Activated CD8-positive, alpha-beta memory T cell treated with anti-CD3 and anti-CD28 coated beads, Interleukin-2, amount 50 U/mL, for 48 hours (primary cell): ENCODE measurements around the gene MRPS2.

ENCODE experiments used
- DNase-seq: peaks from one replicate; pipeline ENCODE4 v3.0.0-alpha.2; 2020

Gene MRPS2

DNA sequence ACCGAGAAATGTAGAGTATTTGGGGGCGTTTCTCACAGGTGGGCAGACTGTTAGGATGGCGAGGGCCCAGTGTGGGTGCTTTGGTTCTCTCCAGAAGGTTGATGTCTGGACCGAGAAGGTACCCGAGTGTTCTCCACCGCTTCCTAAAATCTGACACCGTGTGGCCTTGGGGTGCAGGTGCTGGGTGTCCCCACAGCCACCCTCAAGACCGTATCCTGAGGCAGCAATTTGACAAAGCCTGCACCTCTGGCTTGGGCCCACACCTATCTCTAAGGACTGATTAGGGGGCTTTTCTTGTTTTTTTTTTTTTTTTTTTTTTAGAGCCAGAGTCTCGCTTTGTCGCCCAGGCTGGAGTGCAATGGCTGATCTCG is 19.6 kb upstream of the MRPS2 start:
- no peak for DNase-seq

DNA sequence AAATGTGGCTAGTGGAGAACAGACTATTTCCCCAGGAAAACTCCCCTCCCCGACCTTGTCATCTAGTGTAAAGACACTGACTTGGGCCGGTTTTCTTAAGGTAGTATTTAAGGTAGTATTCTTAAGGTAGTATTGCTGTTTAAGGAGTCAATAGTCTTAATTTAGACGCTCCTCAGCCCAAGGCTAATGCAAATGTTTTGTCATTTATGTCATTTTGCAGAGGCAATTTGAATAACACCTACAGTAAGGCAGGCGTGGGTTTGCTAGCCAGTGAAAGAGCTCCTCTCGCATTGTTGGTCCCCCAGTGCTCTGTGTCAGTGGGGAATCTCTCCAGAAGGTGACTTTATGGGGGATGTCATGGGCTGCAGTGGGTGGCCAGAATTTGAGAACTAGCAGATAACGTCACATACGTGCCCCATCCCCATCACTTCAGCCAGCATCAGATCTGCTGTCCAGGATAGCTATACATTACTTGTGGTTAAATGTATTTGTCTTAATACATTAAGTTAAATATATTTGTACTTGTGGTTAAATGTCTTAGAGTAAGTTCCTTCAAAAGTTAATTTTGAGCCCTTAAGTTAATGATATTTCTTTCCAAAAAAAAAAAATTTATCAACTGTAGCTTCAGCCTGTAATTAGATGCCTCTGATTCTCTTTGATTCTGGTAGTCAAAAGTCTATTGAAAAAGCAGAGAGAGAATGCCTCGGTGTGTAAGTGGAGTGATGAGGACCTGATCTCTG is 18.3 kb upstream of the MRPS2 start:
- DNase-seq, result no peak

DNA sequence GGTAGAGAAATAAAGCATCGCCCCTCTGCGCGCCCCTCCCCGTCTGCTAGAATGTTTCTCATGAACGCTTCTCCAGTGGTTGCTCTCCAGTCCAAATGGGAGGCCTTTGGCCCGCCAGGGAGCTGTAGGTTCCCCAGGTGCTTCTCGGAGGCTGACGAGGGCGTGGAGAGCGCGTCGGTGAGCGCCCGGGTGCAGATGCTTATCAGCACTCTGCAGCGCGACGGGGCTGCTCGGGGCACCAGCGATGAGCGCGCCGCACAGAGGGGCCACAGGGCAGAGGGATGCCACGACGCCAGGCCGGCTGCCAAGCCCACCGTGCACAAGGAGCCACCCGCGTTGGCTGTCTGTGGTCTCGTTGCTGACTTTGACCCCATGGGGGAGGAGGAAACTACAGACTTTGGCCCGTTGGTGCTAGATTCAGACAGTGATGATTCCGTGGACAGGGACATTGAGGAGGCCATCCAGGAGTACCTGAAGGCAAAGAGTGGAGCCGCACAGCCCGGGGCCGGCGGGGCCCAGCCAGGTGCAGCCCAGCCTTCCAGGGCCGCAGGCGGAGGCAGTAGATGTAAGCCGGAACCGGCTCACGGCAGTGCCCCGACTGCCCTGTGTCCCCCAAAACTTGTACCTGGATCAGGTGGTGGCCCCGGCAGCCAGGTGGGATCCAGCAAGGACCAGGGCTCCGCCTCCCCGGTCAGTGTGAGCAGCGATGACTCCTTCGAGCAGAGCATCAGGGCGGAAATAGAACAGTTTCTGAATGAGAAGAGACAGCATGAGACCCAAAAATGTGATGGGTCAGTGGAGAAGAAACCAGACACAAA is 15.8 kb upstream of the MRPS2 start:
- DNase-seq, result no peak

DNA sequence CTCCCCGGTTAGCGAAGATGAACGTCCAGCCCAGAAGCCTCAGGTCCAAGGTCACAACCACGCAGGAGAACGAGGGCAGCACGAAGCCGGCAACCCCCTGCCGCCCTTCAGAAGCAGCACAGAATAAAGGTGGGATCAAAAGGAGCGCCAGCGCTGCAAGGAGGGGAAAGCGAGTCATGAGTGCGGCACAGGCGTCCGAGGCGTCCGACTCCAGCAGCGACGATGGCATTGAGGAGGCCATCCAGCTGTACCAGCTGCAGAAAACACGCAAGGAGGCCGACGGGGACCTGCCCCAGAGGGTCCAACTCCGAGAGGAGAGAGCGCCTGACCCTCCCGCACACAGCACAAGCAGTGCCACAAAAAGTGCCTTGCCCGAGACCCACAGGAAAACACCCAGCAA is 15.1 kb upstream of the MRPS2 start:
- DNase-seq, result no peak

DNA sequence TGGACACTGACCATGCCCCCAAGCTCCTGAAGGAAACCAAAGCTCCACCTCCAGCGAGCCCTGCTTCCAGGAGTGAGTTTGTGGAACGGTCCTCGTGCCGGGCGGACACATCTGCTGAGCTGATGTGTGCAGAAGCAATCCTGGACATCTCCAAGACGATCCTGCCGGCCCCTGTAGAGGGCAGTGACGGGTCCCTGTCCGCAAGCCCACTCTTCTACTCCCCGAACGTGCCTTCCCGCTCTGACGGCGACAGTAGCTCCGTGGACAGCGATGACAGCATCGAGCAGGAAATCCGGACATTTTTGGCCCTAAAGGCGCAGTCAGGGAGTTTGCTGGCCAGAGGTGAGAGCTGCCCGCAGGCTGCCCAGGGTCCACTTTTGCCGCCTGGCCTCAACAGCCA is 14.7 kb upstream of the MRPS2 start:
- no peak for DNase-seq

DNA sequence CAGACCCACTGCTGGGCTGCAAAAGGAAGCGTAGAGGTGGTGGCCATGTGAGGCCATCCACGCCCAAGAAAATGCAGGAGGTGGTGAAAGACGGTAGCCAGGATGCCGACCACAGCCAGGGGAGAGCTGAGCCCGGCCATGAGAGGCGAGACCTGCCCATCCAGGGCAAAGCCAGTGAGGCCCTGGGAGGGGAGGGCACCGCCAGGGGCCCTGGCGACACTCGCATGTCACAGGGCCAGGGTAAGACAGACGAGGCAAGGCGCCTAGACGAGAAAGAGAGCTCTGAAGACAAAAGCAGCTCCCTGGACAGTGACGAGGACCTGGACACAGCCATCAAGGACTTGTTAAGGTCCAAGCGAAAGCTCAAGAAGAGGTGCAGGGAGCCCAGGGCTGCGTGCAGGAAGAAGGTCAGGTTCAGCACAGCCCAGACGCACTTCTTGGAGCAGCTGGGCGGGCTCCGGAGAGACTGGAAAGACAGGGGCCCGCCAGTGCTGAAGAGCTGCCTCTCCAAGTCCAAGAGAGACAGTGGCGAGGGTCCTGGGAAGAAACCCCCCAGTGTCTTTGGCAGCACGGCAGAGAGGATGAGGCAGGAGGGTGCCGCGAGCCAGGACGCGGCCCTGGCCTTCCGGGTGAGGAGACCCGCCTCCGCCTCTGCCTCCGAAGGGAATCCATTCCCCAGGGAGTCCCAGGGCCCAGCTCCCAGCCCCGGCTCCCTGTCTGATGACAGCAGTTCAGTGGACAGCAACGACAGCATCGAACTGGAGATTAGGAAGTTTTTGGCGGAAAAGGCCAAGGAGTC is 14.0 kb upstream of the MRPS2 start:
- DNase-seq, result no peak

DNA sequence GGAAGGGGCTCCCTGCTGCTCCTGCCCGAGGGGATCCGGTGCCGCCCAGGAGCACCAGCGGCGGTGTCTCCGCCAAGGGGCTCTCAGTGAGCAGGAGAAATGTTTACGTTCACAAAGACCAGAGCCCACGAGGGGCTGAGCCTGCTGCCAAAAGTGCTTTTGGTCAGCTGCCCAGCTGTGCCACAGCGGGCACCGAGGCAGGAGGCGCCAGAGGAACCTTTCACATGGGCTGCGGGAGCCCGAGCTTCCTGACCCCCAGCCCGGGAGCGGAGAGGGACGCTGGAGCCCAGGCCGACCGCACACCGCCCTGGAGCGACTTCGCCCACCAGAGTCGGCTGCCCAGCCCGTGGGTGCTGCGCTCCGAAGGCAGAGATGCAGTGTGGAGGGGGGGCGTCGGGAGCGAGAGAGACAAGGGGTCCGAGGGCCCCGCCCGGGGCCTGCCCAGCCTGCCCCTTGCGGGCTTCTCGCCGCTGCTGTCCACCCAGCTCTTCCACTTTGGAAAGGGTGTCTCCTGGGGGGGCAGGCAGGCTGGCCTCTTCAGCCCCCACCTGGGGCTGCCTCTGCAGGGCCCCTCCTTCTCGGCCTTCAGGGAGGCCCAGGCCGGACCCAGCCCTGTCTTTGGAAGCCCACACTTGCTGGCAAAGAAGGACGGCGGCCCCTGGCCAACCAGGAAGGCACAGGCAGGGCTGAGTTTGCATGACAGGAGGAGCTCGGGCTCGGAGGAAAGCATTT is 13.0 kb upstream of the MRPS2 start:
- no peak for DNase-seq

DNA sequence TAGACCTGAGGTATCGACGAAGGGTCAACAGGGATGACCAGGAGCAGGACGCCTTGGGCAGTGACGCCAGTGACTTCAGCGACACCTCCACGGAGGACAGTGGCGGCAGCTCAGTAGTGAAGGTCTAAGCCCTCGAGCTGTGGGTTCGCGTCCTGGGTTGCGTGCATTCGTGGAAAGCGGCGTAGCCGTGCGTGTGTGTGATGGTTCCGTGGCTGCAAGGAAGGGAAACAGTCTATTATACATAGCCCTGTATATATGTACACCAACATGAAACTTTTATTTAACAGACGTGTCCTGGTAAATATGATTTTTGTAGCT is 12.5 kb upstream of the MRPS2 start:
- DNase-seq, result no peak

DNA sequence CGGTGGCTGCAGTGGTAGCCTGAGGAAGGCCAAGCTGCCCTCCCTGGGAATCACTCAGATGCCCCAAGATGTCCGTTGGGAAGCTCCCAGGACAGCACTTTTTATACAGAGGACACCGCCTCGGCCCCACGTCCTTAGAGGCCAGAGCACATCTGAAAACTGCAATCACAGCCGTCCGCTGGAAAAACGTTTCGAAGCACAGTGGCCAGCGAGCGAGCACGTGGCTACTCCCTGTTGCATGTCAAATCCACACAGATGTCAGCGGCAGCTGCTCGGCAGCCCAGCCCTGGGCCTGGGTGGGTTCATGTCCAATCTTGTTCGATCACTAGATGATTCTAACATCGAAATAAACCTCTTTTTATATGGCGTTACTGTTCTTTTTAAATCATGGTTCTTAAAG is 12.0 kb upstream of the MRPS2 start:
- no peak for DNase-seq

DNA sequence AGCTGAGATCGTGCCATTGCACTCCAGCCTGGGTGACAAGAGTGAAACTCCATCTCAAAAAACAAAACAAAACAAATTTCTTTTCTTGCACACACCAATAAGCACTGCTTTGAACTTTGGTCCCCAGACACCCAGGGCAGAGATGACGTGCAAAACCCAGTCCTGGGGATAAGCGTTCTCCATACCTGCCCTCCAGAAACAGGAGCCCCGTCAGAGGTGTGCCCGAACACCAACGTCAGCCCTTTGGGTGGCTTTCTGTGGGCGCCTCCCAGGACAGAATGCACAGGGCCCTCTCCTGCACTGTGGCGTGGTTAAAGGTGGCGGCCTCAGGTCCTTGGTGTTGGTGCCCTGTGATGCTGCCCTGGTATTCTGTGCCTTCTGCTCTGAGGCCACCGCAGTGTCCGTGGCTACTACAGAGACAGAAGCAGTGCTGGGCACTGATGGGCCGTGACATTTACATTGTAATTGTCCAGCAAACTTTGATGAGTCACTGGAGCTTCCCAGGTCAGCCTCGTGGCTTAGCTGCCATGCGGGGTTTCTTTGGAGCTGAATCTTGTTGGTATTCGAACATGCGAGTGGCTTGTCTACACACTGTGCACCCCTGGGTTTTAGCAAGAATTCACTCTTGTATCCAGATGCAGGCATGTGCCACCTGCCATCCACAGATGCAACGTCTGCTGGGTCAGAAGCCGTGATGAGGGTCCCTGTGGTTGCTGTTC is 11.1 kb upstream of the MRPS2 start:
- no peak for DNase-seq

DNA sequence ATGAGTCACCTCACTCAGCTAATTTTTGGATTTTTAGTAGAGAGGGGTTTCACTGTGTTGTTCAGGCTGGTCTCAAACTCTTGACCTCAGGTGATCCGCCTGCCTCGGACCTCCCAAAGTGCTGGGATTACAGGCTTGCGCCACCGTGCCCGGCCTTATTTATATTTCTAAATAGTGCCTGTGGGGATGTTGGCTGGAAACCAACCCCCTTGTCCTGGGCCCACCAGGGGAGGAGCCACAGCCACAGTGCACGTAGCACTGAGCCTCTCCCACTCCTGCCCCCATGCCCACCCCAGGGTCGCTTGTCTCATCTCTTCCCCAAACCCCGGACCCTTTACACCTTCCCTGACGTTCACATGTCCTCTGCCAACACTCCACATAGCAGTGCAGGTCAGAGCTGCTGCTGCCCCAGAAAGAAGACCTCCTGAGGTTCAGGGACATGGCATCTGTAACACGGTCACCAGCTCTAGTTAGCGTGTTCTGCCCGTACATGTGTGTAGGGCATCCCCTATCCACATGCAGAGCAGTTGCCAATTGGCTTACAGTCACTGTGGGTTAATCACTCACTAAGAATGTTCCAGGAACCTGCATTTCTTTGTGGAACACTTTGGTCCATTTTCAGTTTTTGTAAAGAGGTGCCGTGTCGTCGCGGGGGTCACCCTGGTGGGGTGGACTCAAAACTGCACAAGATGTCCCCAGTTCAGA is 10.2 kb upstream of the MRPS2 start:
- no peak for DNase-seq

DNA sequence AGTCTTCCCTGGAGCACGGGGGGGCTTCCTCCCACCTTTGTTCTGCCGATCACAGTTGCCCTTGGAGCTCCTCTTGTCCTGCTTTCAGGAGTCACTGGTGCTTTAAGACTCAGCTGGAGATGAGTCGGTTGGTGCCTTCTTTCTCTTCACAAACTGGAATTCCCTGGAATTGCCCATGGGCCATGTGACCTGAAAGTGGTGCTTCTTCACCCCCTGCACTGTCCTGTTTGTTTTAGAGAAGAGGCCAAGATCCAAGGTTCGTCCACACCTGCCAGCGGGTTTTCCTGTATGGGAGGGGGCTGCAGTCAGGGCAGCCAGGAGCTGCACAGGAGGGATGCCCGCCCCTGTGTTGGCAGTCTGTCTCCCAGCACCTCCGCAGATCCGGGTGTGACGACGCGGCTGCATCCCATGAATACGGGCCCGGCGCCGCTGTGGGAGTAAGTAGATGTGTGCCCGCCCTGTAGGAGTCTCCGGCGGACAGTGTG is 9.5 kb upstream of the MRPS2 start:
- no peak for DNase-seq

DNA sequence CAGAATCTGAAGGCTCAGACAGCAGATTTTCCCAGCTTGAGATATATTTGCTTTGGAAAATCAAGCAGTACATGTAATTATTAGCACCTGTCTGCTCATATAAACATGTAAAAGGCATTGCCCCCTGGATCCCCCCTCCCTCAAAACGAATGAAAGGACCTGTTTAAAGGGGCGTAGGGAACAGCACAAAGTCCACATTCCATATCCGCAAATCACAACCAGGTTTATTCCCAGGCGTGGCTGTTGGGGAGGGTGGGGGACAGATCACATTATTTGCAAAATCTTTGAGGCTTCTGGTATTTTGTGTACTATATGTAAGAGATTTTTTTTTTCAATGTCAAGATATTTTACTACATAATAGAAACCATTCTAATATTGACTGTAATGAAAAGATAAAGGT is 8.7 kb upstream of the MRPS2 start:
- no peak for DNase-seq

DNA sequence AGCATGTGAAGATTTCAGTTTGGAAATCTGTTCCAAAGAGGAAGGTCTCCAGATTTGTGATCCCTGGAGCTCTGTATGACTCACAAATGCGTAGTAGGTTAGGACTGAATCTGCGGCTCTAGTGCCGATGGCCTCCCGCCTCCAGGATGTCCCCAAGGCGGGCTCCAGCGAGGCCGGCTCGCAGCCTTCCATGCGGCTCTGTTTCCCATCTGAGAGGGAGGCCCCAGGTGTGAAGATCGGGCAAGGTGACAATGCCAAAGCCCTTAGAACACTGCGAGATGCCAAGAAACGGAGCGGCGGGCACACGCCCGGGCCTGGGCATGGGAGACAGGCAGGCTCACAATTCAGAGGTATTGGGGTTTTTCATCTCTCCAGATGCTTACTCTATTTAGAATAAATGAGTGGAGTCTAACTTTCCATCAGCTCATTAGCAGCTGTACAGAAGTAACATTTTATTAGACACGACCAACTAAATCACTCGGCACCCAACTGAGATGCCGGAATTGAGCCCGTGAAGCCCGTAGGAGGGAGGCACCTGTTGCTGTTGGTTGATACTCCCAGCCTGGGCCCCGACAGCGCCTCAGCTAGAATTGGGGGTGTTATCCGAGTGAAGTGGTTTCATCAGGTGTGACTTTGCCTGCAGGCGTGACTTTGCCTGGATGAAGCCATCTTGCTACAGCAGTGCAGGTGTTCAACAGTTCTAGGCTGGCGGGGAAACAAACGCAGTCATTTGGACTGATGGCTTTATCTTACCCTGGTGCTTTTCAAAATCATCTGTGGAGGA is 7.4 kb upstream of the MRPS2 start:
- DNase-seq, result no peak

DNA sequence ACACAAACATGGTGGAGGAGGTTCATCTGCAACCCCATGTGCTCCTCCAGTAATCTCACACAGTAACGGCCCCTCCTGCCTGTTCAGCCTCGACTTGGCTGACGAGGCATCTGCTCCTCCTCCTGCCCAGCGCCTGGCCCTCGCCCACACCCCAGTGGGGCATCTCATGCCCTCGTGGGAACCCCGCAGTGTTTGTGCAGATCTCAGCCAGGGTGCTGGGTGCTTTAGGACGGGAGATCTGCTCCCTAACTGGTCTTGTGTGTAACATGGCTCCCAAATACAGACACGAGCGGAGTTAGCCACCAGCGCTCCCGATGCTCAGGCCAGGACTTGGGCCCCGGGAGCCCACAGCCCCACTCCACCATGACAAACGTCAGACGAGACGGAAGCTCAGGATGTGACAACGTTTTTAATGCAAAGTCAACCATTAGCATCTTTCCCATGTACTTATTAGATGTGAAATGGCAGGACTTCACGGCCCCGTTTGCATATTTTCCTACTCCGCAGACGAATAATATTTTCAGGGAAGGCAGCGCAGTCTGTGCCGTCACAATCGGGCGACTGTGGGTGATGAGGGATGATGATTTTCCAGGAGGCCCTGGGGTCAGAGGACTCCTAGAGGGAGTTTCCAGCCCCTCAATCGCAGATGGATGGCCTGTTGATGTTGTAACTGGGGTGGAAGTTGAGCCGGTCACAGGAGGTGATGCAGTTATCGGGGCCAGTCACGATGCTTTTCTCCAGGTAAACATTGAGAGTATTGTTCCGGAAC is 5.5 kb upstream of the MRPS2 start:
- DNase-seq, result no peak

DNA sequence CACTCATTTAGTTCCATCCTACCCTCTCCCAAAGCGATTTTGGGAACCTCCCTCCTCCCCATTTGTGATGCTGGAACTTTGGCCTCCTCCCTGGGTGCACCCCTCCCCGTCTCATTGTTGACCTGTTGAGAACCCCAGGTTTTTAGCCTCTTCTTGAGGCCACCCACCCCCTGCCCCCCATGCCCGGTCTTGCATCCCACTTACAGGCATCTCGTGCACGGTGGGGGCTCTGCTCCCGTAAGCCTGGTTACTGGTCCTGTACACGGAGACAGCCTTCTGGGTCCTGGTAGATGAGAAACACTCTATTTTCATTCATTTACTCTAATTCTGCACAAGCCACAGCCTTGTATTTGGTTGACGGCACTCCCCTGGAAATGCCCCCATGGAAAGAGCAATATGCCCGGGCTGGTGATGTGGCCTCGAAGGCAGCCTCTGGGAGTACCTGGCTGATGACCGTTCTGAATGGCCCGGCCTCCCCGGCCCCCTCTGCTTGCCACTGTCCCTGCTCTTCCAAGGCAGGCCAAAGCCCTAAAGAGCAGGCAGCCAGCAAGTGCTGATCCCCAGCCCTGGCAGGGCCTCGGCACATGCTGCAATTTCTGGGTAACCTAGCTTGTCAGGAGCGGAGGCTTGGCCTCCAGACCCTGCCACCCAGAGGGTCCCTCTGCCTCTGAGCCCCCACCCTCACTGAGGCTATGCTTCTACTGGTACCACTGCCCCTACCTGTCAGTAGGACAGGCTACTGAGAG is 1.9 kb upstream of the MRPS2 start:
- DNase-seq, result no peak

DNA sequence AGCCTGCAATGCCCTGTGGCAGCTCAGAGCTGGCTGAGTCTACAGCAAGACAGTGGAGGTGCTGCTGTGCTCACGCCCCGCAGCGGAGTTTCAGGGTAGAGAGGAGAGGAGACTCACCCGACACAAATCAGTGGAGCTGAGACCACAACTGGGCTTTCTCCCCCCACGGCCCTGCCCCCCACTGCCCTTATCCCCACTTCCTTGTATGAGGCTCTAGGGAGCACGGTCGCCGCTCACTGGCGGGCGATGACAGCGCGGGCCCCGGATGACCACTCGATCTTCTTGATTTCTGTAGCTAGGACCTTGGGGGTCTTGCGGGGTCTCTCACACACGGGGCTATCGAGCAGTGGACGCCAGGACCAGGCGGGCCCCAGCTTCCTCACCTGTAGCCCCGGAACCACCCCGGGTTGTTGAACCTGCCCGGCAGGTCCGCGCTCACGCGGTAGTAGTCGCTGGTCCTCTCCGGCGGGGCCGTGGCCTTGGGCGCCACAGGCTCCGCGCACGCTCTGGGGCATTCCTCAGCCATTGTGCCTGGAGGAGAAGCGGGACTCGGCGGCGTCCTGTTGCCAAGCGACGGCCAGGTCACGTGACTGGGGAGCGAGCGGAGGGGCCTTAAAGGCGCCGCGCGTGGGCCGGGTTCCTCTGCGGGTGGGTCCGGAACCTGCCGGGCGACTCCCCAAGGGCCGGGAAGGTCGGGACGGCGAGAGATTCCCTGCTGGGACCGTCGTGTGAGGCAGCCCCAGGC is 984 bp upstream of the MRPS2 start:
- peak; percentile 91 for DNase-seq

DNA sequence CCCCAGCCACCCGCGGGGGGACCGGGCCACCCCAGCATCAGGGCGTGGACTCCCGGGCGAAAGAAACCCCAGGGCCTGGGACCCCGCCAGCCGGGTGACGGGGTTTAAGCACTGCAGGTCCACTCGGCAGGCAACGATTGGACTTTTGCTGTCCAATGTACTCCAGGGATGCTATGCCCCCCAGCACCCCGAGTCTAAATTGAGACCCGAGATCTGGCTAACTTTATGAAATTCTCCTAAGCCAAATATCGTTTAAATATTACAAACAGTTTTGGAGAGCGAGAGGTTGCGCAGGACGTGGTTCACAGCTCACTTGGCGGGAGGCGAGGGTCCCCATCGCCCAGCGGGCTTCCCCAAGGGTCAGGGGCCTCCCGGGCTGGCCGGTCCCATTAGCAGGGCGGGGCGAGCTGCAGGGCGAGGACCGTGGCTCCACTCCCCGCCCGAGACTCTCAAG is 384 bp upstream of the MRPS2 start:
- no peak for DNase-seq
